ENCODE results near the gene CENATAC.
"Not testable (repeated sequence)": the region's sequence is repeated elsewhere in the genome, so short reads cannot be mapped to it uniquely, and the experiment has no call there.

The CENATAC gene

GRCh38 chr11:118997627-118998387, at the start of gene CENATAC:
TSS of gene CENATAC (plus strand) at chr11:118998138. CDS start at chr11:118998198, 60 bp downstream.
- peak; percentile 96 for DNase-seq (ENCODE audit: low read depth)

- no peak for DNase-seq (ENCODE audit: low read depth)
Measured at GRCh38 chr11:118953265-118953664, 44.7 kb upstream of the CENATAC start.

- not testable (repeated sequence) for DNase-seq (ENCODE audit: low read depth)
Measured at GRCh38 chr11:118953976-118954375, 44.0 kb upstream of the CENATAC start.

GRCh38 chr11:118956094-118956846, 41.7 kb upstream of the CENATAC start, which contains the start of gene UPK2:
TSS of gene UPK2 (plus strand) at chr11:118956298. CDS start at chr11:118956351, 53 bp downstream.
- DNase-seq (ENCODE audit: low read depth) = peak; percentile 77

- no peak for DNase-seq (ENCODE audit: low read depth)
Measured at GRCh38 chr11:118956847-118957469, 41.0 kb upstream of the CENATAC start.

- DNase-seq (ENCODE audit: low read depth) = no peak
Measured at GRCh38 chr11:118957549-118957948, 40.4 kb upstream of the CENATAC start.

- DNase-seq (ENCODE audit: low read depth) = no peak
Measured at GRCh38 chr11:118957968-118958367, 40.0 kb upstream of the CENATAC start.

- no peak for DNase-seq (ENCODE audit: low read depth)
Measured at GRCh38 chr11:118958577-118958976, 39.4 kb upstream of the CENATAC start.

GRCh38 chr11:118961189-118961588, 36.7 kb upstream of the CENATAC start:
- no peak for DNase-seq (ENCODE audit: low read depth)

- no peak for DNase-seq (ENCODE audit: low read depth)
Measured at GRCh38 chr11:118961591-118961990, 36.3 kb upstream of the CENATAC start.

- not testable (repeated sequence) for DNase-seq (ENCODE audit: low read depth)
Measured at GRCh38 chr11:118969508-118969907, 28.4 kb upstream of the CENATAC start.

GRCh38 chr11:118971646-118972045, 26.3 kb upstream of the CENATAC start, which contains the start of gene FOXR1:
TSS of gene FOXR1 (plus strand) at chr11:118971761. CDS start at chr11:118971932, 171 bp downstream.
- no peak for DNase-seq (ENCODE audit: low read depth)

- DNase-seq (ENCODE audit: low read depth) = no peak
Measured at GRCh38 chr11:118973985-118974384, 24.0 kb upstream of the CENATAC start.

- no peak for DNase-seq (ENCODE audit: low read depth)
Measured at GRCh38 chr11:118975771-118976709, 21.9 kb upstream of the CENATAC start.

- DNase-seq (ENCODE audit: low read depth) = no peak
Measured at GRCh38 chr11:118979434-118979833, 18.5 kb upstream of the CENATAC start.

- no peak for DNase-seq (ENCODE audit: low read depth)
Measured at GRCh38 chr11:118980191-118980881, 17.6 kb upstream of the CENATAC start.

GRCh38 chr11:118984337-118984736, 13.6 kb upstream of the CENATAC start:
- DNase-seq (ENCODE audit: low read depth) = not testable (repeated sequence)

GRCh38 chr11:118984825-118985224, 13.1 kb upstream of the CENATAC start:
- no peak for DNase-seq (ENCODE audit: low read depth)

GRCh38 chr11:118988280-118988679, 9.7 kb upstream of the CENATAC start:
- DNase-seq (ENCODE audit: low read depth) = no peak

- DNase-seq (ENCODE audit: low read depth) = not testable (repeated sequence)
Measured at GRCh38 chr11:118991486-118992038, 6.4 kb upstream of the CENATAC start.

All from activated T-helper 1 cell treated with Interleukin-2 at 50 U/mL for 16 hours (primary cell).